ENCODE results near the gene SHOC1.
A peak's percentile ranks its signal among the peaks of the same experiment; 100 is the strongest.

The SHOC1 gene

DNA sequence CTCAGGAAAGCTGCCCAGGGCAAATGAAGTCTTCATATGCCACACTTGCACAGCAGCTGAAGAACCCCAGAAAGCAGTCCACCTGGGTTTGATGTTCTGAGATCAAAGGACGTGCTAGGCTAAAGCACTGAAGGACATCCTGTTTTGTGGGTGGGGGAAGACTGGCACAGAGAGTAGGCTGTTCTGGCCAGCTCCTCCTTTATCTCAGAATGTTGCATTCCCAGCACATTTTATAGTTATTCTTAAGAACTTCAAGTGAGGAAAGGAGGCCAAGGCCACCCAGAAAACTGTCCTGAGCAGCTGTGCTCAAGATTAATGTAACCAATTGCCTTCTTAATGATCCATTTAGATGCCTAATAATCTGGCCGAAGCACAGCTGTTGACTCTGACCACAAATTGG is 10.9 kb downstream of the SHOC1 start:
- DNase-seq: no peak

DNA sequence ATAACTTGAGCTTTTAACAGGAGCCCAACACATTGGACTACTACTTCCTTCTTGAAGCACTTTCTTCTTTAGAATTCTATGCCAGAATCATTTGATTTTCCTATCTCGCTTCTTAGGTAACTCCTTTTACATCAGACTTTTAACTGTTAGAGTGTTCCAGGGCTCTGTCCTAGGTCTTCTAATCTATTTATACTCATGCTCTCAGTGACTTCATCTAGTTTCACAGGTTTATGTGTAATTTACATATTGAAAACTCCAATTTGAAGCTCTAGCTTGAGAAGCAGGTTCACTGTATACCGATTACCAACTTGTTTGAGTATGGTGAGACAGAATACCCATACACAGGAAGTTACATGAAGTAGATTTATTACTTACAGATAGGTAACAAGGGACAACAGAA is 11.3 kb downstream of the SHOC1 start:
- H3K27me3 ChIP-seq: no peaks in the 10 kb centered on the region
- TF ChIP-seq, protein P1, sequence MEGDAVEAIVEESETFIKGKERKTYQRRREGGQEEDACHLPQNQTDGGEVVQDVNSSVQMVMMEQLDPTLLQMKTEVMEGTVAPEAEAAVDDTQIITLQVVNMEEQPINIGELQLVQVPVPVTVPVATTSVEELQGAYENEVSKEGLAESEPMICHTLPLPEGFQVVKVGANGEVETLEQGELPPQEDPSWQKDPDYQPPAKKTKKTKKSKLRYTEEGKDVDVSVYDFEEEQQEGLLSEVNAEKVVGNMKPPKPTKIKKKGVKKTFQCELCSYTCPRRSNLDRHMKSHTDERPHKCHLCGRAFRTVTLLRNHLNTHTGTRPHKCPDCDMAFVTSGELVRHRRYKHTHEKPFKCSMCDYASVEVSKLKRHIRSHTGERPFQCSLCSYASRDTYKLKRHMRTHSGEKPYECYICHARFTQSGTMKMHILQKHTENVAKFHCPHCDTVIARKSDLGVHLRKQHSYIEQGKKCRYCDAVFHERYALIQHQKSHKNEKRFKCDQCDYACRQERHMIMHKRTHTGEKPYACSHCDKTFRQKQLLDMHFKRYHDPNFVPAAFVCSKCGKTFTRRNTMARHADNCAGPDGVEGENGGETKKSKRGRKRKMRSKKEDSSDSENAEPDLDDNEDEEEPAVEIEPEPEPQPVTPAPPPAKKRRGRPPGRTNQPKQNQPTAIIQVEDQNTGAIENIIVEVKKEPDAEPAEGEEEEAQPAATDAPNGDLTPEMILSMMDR (IDR thresholded peaks at IDR 0.05; ENCODE audit: low read depth, low read length): no peak
- H3K4me3 ChIP-seq (ENCODE audit: low read depth, low read length): no peak overlapping the region
- H3K36me3 ChIP-seq: no peaks in the 10 kb centered on the region
- no peaks in the 10 kb centered on the region for H3K4me1 ChIP-seq
- no peaks in the 10 kb centered on the region for H3K9me3 ChIP-seq
- no peak for DNase-seq

More for the DNA sequence above, 10.9 kb downstream of the SHOC1 start:
- TF ChIP-seq, protein P1 (IDR thresholded peaks at IDR 0.05; ENCODE audit: low read depth, low read length): no peak
- Histone ChIP-seq H3K4me3 (ENCODE audit: low read depth, low read length) (no peak overlapping the region), H3K27me3 (no peaks in the 10 kb centered on the region), H3K4me1 (no peaks in the 10 kb centered on the region), H3K36me3 (no peaks in the 10 kb centered on the region), H3K9me3 (no peaks in the 10 kb centered on the region)

- no peak for DNase-seq
- Histone ChIP-seq H3K27me3 (no peaks in the 10 kb centered on the region), H3K36me3 (no peaks in the 10 kb centered on the region), H3K4me1 (no peaks in the 10 kb centered on the region), H3K9me3 (no peaks in the 10 kb centered on the region), H3K4me3 (ENCODE audit: low read depth, low read length) (no peak overlapping the region)
- TF ChIP-seq, protein P1 (IDR thresholded peaks at IDR 0.05; ENCODE audit: low read depth, low read length): no peak
Measured at GRCh38 chr9:111766066-111766465, 28.7 kb downstream of the SHOC1 start.

DNA sequence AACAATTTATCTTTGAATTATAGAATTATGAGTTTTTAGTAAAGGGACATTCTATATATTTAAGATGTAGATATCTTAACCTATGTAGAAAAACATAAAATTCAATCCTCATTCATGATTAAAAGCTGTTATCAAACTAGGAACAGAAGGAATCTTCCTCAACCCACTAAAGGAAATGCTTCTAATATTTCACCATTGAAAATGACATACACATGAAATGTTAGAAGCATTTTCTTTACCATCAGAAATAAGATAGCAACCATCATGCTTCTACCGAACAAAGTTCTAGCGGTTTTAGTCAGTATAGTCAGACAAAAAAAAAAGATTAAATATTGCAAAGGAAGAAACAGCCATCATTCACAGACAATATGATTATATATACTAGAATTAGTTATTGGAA is 32.2 kb downstream of the SHOC1 start:
- no peak for DNase-seq
- H3K4me1 ChIP-seq: no peaks in the 10 kb centered on the region
- H3K36me3 ChIP-seq: no peaks in the 10 kb centered on the region
- H3K9me3 ChIP-seq: no peaks in the 10 kb centered on the region
- H3K4me3 ChIP-seq (ENCODE audit: low read depth, low read length): no peak overlapping the region
- H3K27me3 ChIP-seq: no peaks in the 10 kb centered on the region
- TF ChIP-seq, protein P1 (IDR thresholded peaks at IDR 0.05; ENCODE audit: low read depth, low read length): no peak

GRCh38 chr9:111759762-111760639 is 34.7 kb downstream of the SHOC1 start:
- H3K36me3 ChIP-seq: no peaks in the 10 kb centered on the region
- H3K9me3 ChIP-seq: no peaks in the 10 kb centered on the region
- H3K4me1 ChIP-seq: no peaks in the 10 kb centered on the region
- no peaks in the 10 kb centered on the region for H3K27me3 ChIP-seq
- H3K4me3 ChIP-seq (ENCODE audit: low read depth, low read length): no peak overlapping the region
- DNase-seq: peak; percentile 41
- TF ChIP-seq, protein P1 (IDR thresholded peaks at IDR 0.05; ENCODE audit: low read depth, low read length): peak; percentile 68

GRCh38 chr9:111754800-111755199 is 39.9 kb downstream of the SHOC1 start:
- Histone ChIP-seq H3K4me3 (ENCODE audit: low read depth, low read length) (no peak overlapping the region), H3K36me3 (no peaks in the 10 kb centered on the region), H3K27me3 (no peaks in the 10 kb centered on the region), H3K9me3 (no peaks in the 10 kb centered on the region), H3K4me1 (no peaks in the 10 kb centered on the region)
- TF ChIP-seq, protein P1 (IDR thresholded peaks at IDR 0.05; ENCODE audit: low read depth, low read length): no peak
- DNase-seq: no peak
